AG10803 (cell line): Measurements from ENCODE around the gene NPHP4.

ENCODE experiments used
- DNase-seq: peaks from one replicate; pipeline ENCODE4 v3.0.0; 2010; ENCODE audit warnings: low read depth
- H3K4me3 ChIP-seq: 2 replicates; pipeline ENCODE4 v1.5.1; 2011; ENCODE audit warnings: mild to moderate bottlenecking, low read length, control low read depth
- TF ChIP-seq, protein P1 (sequence below): conservative IDR thresholded peaks from 2 replicates; pipeline ENCODE4 v1.5.1; 2011; ENCODE audit warnings: mild to moderate bottlenecking, low read length, control low read depth, inconsistent platforms

Gene NPHP4

GRCh38 chr1:5885471-5886139, 106.6 kb downstream of the NPHP4 start:
- no peak overlapping the region for H3K4me3 ChIP-seq
- TF ChIP-seq, protein P1, sequence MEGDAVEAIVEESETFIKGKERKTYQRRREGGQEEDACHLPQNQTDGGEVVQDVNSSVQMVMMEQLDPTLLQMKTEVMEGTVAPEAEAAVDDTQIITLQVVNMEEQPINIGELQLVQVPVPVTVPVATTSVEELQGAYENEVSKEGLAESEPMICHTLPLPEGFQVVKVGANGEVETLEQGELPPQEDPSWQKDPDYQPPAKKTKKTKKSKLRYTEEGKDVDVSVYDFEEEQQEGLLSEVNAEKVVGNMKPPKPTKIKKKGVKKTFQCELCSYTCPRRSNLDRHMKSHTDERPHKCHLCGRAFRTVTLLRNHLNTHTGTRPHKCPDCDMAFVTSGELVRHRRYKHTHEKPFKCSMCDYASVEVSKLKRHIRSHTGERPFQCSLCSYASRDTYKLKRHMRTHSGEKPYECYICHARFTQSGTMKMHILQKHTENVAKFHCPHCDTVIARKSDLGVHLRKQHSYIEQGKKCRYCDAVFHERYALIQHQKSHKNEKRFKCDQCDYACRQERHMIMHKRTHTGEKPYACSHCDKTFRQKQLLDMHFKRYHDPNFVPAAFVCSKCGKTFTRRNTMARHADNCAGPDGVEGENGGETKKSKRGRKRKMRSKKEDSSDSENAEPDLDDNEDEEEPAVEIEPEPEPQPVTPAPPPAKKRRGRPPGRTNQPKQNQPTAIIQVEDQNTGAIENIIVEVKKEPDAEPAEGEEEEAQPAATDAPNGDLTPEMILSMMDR: no peak
- DNase-seq: no peak

DNA sequence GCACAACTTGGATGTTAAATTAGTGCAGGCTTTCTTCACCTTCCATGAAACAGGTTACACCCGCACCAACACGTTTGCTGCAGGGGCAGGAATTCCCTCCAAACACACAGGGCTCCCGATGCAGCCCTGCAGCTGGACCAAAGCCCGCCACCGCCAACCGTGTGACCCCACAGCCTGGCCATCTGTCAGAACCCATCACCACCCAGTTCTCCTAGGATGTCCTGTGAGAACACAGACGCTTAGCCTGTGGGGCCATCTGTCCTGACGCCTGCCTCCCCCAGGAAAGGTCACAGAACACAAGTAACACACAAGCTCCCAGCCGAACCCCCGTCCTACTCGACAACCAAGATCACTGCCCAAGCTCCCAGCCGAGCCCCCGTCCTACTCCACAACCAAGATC, 108.1 kb downstream of the NPHP4 start:
- DNase-seq: no peak
- H3K4me3 ChIP-seq: no peak overlapping the region
- TF ChIP-seq, protein P1: no peak

GRCh38 chr1:5883129-5884048, 108.8 kb downstream of the NPHP4 start:
- TF ChIP-seq, protein P1: no peak
- no peak overlapping the region for H3K4me3 ChIP-seq

GRCh38 chr1:5882367-5883128, 109.7 kb downstream of the NPHP4 start:
- no peak for DNase-seq
- no peak overlapping the region for H3K4me3 ChIP-seq
- TF ChIP-seq, protein P1: no peak

More at GRCh38 chr1:5883129-5884048, 108.8 kb downstream of the NPHP4 start:
- no peak for DNase-seq

- DNase-seq: no peak
- TF ChIP-seq, protein P1: no peak
- H3K4me3 ChIP-seq: no peak overlapping the region
These were observed 110.6 kb downstream of the NPHP4 start for GRCh38 chr1:5881526-5882222.

DNA sequence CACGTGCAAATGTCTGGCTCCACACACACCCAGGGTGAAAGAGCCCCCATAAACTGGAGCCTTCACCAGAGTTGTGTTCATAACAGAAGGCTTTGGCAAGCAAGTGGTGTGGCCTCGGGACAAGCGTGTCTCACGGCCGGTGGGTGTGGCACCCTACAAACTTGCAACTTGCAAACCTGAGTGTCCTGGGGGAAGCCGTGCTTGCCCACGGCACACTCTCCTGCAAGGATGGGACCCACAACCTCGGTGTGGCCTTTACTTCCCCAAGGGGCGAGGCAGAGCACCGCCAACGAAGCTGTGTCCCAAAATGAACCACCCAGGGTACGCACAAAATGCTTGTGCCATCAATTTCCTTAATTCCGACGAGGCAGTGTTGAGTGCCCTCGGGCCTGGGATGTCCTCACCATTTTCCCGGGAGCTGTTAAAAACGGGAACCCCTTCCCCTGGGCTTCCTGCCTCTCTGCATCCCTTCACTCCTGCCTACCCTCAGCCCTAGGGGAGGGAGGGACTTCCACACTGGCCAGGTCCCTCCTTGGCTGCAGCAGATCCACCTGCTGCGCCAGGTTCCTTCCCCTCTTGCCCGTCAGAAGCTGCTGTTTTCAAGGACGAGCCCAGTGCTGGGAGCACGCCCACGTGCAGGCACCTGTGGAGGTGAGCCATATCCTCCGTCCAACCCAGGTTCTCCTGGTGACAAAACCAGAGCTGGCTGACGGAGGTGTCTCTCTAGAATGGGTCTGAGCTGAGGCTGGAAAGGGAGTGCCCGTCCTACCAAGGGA, 111.4 kb downstream of the NPHP4 start:
- DNase-seq: no peak
- no peak overlapping the region for H3K4me3 ChIP-seq
- TF ChIP-seq, protein P1: no peak
